Adipocyte (in vitro differentiated cells): Measurements from ENCODE around the gene CXCR4.

Experiments
- DNase-seq: peaks from one replicate; pipeline ENCODE4 v3.0.0-alpha.2; 2015; ENCODE audit warnings: low read depth
- H3K27me3 ChIP-seq: replicated peaks from 2 replicates; pipeline ENCODE4 v1.7.0; 2013; ENCODE audit warnings: mild to moderate bottlenecking, low read length, moderate library complexity; ENCODE audit not compliant: control insufficient read depth, insufficient read depth
- H3K36me3 ChIP-seq: 2 replicates; pipeline ENCODE4 v1.7.0; 2013; ENCODE audit warnings: low read length, mild to moderate bottlenecking, moderate library complexity; ENCODE audit not compliant: control insufficient read depth, insufficient read depth, severe bottlenecking
- H3K4me1 ChIP-seq: 2 replicates; pipeline ENCODE4 v1.7.0; 2013; ENCODE audit warnings: mild to moderate bottlenecking, low read length, moderate library complexity; ENCODE audit not compliant: control insufficient read depth, insufficient read depth
- H3K4me3 ChIP-seq: 2 replicates; pipeline ENCODE4 v1.7.0; 2013; ENCODE audit warnings: mild to moderate bottlenecking, low read length, moderate library complexity
- H3K9ac ChIP-seq: 2 replicates; pipeline ENCODE4 v1.7.0; 2013; ENCODE audit warnings: mild to moderate bottlenecking, low read length, moderate library complexity
- H3K9me3 ChIP-seq: 2 replicates; pipeline ENCODE4 v1.7.0; 2013; ENCODE audit warnings: mild to moderate bottlenecking, low read length, moderate library complexity; ENCODE audit not compliant: control insufficient read depth

CXCR4 gene

DNA sequence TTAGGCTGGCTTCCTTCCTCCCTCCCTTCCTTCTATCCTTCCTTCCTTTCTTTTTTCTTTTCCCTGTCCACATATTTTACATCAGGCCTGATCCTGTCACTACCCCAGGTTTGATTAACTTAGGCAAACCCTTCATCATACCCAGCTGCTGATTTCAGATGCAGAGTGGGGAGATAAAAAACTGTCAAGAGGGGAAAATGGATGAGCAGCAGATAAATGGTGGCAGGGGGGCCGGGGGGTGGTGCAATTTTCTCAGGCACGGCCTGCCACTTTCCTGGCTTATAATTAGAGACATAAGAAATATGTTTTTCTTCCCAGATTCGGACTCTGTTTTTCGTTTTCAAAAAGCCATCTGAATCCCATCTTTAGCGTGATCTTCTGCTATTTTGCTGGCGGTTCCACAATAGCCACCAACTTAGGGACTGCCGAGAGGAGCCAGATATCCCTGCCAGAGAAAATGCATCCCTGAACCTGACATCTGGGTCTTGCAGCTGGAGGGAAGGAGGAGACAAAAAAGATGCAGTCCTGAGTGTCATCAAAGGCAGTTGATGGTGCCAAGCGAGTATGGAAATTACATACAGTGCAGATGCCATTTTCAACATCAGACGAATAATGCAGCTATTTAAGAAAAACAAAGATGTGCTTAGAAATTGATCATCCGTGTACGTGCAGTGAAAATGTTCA lies 49.9 kb downstream of the CXCR4 start:
- Histone ChIP-seq H3K9ac (no peak overlapping the region), H3K9me3 (peaks cover 2% of the 10 kb centered on the region), H3K4me3 (no peak overlapping the region), H3K36me3 (no peaks in the 10 kb centered on the region), H3K27me3 (peaks cover 21% of the 10 kb centered on the region), H3K4me1 (no peaks in the 10 kb centered on the region)
- no peak for DNase-seq

DNA sequence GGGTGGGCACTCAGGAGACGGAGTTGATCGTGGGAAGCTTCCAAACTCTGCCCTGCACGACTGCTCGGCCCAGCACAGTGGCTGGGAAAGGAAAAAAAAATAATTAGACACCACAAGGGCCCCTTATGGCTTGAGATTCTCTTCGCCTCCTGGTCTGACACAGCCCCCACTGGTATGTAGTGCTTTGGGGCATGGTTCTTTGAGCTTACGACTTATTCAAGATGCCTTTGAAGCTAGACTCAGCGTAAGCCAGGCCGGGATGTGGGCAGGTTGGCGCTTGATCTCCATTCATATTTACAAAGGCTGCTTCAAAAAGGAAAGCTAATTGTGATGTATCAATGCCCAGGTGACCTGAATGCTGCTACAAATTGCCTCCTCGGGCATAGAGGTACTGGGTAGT lies 50.5 kb downstream of the CXCR4 start:
- no peaks in the 10 kb centered on the region for H3K4me1 ChIP-seq
- no peaks in the 10 kb centered on the region for H3K9me3 ChIP-seq
- H3K27me3 ChIP-seq, result peaks cover 21% of the 10 kb centered on the region
- H3K36me3 ChIP-seq, result no peaks in the 10 kb centered on the region
- no peak overlapping the region for H3K9ac ChIP-seq
- no peak for DNase-seq
- no peak overlapping the region for H3K4me3 ChIP-seq

DNA sequence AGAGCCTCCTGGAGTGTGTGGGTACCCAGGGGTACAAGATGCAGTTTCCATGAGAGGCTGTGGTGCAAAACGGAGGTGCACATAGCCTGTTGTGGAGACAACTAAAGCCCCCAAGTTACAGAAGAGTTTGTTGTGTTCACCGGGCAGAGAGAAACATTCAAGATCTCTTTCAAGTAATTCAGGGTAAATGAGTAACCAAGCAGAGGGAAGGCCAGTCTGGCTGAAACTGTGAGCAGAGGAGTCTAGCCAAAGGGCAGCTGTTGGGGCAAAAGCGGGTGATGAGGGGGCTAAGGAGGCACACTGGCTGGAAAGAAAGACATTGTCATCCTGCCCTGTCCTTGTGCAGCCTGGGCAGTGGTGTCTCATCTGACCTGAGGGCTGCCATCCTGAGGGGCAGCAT lies 52.0 kb downstream of the CXCR4 start:
- Histone ChIP-seq H3K27me3 (peaks cover 21% of the 10 kb centered on the region), H3K9ac (no peak overlapping the region), H3K4me1 (no peaks in the 10 kb centered on the region), H3K4me3 (no peak overlapping the region), H3K9me3 (no peaks in the 10 kb centered on the region), H3K36me3 (no peaks in the 10 kb centered on the region)
- no peak for DNase-seq

DNA sequence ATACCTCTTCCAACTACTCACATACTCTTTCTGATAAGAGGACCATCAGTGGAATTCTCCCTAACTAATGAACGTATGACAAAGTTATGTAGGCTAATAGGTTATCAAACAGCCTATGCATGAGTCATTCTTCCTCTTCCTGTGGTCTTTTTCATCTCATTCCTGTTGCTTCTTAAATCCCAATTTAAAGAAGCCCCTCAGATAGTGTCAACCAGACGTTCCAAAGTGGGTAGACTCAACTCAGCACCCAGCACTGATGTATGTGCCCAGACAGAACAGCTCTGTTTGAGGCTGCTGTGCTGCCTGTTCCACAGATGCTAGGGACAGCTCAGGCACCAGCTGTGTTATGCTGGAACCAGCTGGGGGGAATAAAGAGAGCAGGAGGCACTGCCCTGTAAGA lies 52.6 kb downstream of the CXCR4 start:
- Histone ChIP-seq H3K4me3 (no peak overlapping the region), H3K36me3 (no peaks in the 10 kb centered on the region), H3K27me3 (peaks cover 21% of the 10 kb centered on the region), H3K9ac (no peak overlapping the region), H3K4me1 (no peaks in the 10 kb centered on the region), H3K9me3 (no peaks in the 10 kb centered on the region)
- DNase-seq, result no peak
